Measurements from ENCODE around the gene SCN5A.

Gene SCN5A

DNA sequence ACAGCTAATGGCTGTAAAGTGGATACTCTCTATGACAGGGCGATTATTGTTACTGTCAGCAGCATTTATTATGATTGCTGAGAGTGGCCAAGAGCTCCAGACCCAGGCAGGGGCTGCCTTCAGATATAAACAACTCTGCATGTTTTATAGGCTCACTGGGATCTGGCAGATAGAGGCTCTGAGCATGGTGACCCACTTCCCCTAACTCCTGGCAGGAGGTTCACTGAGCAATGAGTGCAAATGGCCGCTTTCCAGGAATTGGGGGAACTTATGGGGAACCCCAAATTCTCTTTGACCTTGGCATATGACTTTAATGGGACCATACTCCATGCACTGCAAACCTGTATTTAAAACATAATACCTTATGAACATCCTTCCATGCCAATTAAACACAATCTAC, 59.0 kb downstream of the SCN5A start:
- no peaks in the 10 kb centered on the region for H3K27me3 ChIP-seq
- no peaks in the 10 kb centered on the region for H3K36me3 ChIP-seq
- TF ChIP-seq, protein P1, sequence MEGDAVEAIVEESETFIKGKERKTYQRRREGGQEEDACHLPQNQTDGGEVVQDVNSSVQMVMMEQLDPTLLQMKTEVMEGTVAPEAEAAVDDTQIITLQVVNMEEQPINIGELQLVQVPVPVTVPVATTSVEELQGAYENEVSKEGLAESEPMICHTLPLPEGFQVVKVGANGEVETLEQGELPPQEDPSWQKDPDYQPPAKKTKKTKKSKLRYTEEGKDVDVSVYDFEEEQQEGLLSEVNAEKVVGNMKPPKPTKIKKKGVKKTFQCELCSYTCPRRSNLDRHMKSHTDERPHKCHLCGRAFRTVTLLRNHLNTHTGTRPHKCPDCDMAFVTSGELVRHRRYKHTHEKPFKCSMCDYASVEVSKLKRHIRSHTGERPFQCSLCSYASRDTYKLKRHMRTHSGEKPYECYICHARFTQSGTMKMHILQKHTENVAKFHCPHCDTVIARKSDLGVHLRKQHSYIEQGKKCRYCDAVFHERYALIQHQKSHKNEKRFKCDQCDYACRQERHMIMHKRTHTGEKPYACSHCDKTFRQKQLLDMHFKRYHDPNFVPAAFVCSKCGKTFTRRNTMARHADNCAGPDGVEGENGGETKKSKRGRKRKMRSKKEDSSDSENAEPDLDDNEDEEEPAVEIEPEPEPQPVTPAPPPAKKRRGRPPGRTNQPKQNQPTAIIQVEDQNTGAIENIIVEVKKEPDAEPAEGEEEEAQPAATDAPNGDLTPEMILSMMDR (IDR thresholded peaks at IDR 0.05; ENCODE audit: low read depth, low read length) = no peak
- H3K9me3 ChIP-seq = no peaks in the 10 kb centered on the region
- no peak for DNase-seq
- H3K4me3 ChIP-seq (ENCODE audit: low read depth, low read length) = no peak overlapping the region
- H3K4me1 ChIP-seq = no peaks in the 10 kb centered on the region

DNA sequence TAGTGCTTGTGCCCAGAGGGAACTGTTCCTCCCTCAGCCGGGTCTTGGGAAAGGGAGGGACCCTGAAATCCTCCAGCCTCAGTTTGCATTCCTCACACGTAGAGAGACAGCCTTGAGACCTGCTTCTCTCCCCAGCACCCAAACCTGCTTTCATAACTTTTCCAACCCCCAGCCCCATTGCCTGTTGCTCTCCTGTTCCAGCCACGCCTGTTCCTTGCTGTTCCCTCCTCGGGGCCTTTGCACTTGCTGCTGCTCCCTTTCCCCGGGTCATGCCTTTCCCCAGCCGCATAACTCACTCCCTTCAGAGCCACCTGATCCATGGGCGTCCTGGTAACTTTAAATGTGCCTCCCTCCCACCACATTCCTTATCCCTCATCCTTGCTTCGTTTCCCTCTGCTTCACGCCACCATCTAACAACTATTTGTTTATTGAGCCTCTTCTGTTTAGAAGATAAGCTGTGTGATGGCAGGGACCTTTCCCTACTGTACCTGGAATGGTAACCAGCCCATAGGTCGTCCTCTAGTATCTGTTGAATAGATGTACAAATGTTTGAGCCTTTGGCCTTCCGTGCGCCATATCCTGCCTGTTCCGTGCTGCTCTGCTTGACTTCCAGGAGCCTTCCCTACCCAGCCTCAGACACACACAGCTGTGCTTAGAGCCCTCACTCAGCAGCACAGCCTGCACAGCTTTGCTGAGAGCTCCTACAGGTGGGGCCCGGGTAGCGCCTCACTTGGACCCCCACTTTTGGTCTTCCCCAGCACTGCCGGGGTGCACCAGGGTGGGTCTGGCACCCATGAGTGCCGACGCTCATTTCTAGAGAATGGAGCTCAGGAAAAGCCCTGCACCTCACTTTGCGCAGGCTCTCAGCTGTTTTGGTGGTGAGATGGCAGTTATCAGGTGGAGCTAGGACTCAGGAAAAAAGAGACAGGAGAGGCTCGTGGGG, 60.2 kb downstream of the SCN5A start:
- TF ChIP-seq, protein P1 (IDR thresholded peaks at IDR 0.05; ENCODE audit: low read depth, low read length) = no peak
- no peak for DNase-seq
- no peak overlapping the region for H3K4me3 ChIP-seq (ENCODE audit: low read depth, low read length)
- H3K4me1 ChIP-seq = no peaks in the 10 kb centered on the region
- H3K27me3 ChIP-seq = no peaks in the 10 kb centered on the region
- H3K36me3 ChIP-seq = no peaks in the 10 kb centered on the region
- no peaks in the 10 kb centered on the region for H3K9me3 ChIP-seq

GRCh38 chr3:38588371-38588971, 61.0 kb downstream of the SCN5A start:
- Histone ChIP-seq H3K36me3 (no peaks in the 10 kb centered on the region), H3K9me3 (no peaks in the 10 kb centered on the region), H3K27me3 (no peaks in the 10 kb centered on the region), H3K4me1 (peaks cover 5% of the 10 kb centered on the region), H3K4me3 (ENCODE audit: low read depth, low read length) (no peak overlapping the region)
- no peak for DNase-seq
- TF ChIP-seq, protein P1 (IDR thresholded peaks at IDR 0.05; ENCODE audit: low read depth, low read length) = no peak

DNA sequence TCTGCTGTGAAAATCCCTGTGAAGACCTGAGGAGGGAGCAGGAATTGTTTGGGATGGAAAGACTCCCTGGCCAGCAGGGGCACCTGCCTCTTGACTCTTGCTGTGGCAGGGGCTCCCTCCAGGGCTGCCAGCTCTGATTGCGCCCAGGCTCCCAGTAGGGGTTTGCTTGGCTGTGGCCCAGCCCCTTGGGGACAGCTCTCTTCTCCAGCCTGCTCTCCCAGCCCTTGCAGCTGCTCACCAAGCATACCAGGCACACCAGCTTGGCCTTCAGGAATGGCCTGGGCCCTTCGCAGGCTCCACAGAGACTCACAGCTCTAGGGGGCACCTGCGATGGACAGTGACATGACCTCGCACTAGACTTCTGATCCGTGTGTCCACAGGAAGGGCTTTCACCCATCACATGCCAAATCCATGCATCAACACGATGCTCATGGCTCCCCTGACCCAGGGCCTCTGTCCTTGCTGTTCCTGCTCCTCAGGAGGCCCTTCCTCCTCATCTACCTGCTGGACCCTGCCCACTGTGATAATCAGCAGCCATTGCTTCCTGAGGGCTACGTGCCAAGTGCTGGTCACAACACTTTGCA, 61.8 kb downstream of the SCN5A start:
- no peak for DNase-seq
- Histone ChIP-seq H3K36me3 (no peaks in the 10 kb centered on the region), H3K27me3 (no peaks in the 10 kb centered on the region), H3K9me3 (no peaks in the 10 kb centered on the region), H3K4me1 (peaks cover 12% of the 10 kb centered on the region), H3K4me3 (ENCODE audit: low read depth, low read length) (no peak overlapping the region)
- TF ChIP-seq, protein P1 (IDR thresholded peaks at IDR 0.05; ENCODE audit: low read depth, low read length) = no peak

GRCh38 chr3:38586546-38587520, 62.7 kb downstream of the SCN5A start:
- DNase-seq = no peak
- Histone ChIP-seq H3K4me3 (ENCODE audit: low read depth, low read length) (no peak overlapping the region), H3K9me3 (no peaks in the 10 kb centered on the region), H3K4me1 (peaks cover 19% of the 10 kb centered on the region), H3K36me3 (no peaks in the 10 kb centered on the region), H3K27me3 (no peaks in the 10 kb centered on the region)
- TF ChIP-seq, protein P1 (IDR thresholded peaks at IDR 0.05; ENCODE audit: low read depth, low read length) = no peak
